ENCODE data around the gene ERMN.

DNA sequence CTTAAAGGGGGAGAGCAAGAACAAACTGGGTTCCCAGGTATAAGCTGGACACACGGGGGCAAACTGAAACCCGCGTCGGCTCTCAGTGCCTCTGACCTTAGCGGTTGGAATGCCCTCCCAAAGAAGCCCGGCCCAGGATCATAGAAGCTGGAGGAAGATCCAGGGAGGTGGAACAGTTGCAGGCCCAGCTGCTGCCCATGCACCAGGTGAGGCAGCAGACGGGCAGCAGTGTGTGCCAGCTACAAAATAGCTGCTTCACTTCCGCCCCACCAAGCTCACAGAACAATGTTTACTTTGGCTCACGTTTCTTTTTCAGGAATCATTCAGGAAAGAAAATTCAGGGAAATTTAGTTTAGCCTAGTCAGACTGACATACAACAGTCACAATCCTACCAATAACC is 3.9 kb upstream of the ERMN start:
- TF ChIP-seq, protein P1, sequence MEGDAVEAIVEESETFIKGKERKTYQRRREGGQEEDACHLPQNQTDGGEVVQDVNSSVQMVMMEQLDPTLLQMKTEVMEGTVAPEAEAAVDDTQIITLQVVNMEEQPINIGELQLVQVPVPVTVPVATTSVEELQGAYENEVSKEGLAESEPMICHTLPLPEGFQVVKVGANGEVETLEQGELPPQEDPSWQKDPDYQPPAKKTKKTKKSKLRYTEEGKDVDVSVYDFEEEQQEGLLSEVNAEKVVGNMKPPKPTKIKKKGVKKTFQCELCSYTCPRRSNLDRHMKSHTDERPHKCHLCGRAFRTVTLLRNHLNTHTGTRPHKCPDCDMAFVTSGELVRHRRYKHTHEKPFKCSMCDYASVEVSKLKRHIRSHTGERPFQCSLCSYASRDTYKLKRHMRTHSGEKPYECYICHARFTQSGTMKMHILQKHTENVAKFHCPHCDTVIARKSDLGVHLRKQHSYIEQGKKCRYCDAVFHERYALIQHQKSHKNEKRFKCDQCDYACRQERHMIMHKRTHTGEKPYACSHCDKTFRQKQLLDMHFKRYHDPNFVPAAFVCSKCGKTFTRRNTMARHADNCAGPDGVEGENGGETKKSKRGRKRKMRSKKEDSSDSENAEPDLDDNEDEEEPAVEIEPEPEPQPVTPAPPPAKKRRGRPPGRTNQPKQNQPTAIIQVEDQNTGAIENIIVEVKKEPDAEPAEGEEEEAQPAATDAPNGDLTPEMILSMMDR (IDR thresholded peaks at IDR 0.05; ENCODE audit: insufficient read depth, low read depth, low read length), result no peak
- TF ChIP-seq EZH2 (IDR thresholded peaks at IDR 0.05; ENCODE audit: insufficient read depth, low read length), result no peak

All from astrocyte (in vitro differentiated cells and primary cell).